ENCODE measurements around the gene CDC25B. TPM values are rescaled to one million over a fixed set of nuclear protein-coding genes. Genes with fewer than 3 reads are reported as not detected.

Gene CDC25B
- total and polyA plus RNA-seq, 2 of the 13 experiments (the other 11 are each of a cell fraction or from before 2014, with no cell fraction given): 14.5 to 19.4 TPM

- TF ChIP-seq LRRFIP1 (CRISPR knock-in tag; conservative IDR thresholded peaks at IDR 0.05) (0 out of 2 replicates have a peak, but pooled peaks have one; percentile 20), ZNF501 (CRISPR knock-in tag; IDR thresholded peaks at IDR 0.05) (no peak; the same call in 1 of the 2 replicates), ZNF230 (CRISPR knock-in tag; IDR thresholded peaks at IDR 0.05) (peak; percentile 75), GLI4 (CRISPR knock-in tag; IDR thresholded peaks at IDR 0.05; ENCODE audit: borderline replicate concordance) (peak; percentile 92), KLF6 (CRISPR knock-in tag; IDR thresholded peaks at IDR 0.05) (peak; percentile 54), TP53 (CRISPR knock-in tag; conservative IDR thresholded peaks at IDR 0.05) (0 out of 2 replicates have a peak, but pooled peaks have one; percentile 66), ESRRA (CRISPR knock-in tag; IDR thresholded peaks at IDR 0.05; ENCODE audit: low read depth) (peak; percentile 51), CENPT (CRISPR knock-in tag; IDR thresholded peaks at IDR 0.05; ENCODE audit: low read depth) (peak; percentile 27; the same call in 1 of the 2 replicates), TSC22D2 (CRISPR knock-in tag; IDR thresholded peaks at IDR 0.05; ENCODE audit: borderline replicate concordance) (peak; percentile 29; the same call in 1 of the 2 replicates), SAFB2 (CRISPR knock-in tag; IDR thresholded peaks at IDR 0.05; ENCODE audit: borderline replicate concordance, low read depth) (no peak; the same call in 1 of the 2 replicates), CBX1 (IDR thresholded peaks at IDR 0.05; ENCODE audit: low read depth) (peak; percentile 87), PRDM10 (CRISPR knock-in tag; IDR thresholded peaks at IDR 0.05; ENCODE audit: low read depth) (peak; percentile 92), GABPA (IDR thresholded peaks at IDR 0.05; ENCODE audit: low read depth, low read length) (no peak), GABPA (CRISPR knock-in tag; IDR thresholded peaks at IDR 0.05; ENCODE audit: low read depth) (peak; percentile 54)
- TF ChIP-seq, protein P1, sequence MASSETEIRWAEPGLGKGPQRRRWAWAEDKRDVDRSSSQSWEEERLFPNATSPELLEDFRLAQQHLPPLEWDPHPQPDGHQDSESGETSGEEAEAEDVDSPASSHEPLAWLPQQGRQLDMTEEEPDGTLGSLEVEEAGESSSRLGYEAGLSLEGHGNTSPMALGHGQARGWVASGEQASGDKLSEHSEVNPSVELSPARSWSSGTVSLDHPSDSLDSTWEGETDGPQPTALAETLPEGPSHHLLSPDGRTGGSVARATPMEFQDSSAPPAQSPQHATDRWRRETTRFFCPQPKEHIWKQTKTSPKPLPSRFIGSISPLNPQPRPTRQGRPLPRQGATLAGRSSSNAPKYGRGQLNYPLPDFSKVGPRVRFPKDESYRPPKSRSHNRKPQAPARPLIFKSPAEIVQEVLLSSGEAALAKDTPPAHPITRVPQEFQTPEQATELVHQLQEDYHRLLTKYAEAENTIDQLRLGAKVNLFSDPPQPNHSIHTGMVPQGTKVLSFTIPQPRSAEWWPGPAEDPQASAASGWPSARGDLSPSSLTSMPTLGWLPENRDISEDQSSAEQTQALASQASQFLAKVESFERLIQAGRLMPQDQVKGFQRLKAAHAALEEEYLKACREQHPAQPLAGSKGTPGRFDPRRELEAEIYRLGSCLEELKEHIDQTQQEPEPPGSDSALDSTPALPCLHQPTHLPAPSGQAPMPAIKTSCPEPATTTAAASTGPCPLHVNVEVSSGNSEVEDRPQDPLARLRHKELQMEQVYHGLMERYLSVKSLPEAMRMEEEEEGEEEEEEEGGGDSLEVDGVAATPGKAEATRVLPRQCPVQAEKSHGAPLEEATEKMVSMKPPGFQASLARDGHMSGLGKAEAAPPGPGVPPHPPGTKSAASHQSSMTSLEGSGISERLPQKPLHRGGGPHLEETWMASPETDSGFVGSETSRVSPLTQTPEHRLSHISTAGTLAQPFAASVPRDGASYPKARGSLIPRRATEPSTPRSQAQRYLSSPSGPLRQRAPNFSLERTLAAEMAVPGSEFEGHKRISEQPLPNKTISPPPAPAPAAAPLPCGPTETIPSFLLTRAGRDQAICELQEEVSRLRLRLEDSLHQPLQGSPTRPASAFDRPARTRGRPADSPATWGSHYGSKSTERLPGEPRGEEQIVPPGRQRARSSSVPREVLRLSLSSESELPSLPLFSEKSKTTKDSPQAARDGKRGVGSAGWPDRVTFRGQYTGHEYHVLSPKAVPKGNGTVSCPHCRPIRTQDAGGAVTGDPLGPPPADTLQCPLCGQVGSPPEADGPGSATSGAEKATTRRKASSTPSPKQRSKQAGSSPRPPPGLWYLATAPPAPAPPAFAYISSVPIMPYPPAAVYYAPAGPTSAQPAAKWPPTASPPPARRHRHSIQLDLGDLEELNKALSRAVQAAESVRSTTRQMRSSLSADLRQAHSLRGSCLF (CRISPR knock-in tag; IDR thresholded peaks at IDR 0.05; ENCODE audit: borderline replicate concordance): peak; percentile 56; the same call in 1 of the 2 replicates
Measured at GRCh38 chr20:3767427-3768341, 28.4 kb upstream of the CDC25B start, which contains the start of gene ADISSP (continued).

Measured in HepG2 (cell line).